ENCODE results near the gene ZNF341. TPM values are rescaled to one million over a fixed set of nuclear protein-coding genes. Genes with fewer than 3 reads are reported as not detected.
"Not testable (repeated sequence)": the region's sequence is repeated elsewhere in the genome, so short reads cannot be mapped to it uniquely, and the experiment has no call there.

Gene ZNF341
- total and polyA plus RNA-seq, 9 of the 15 experiments (the other 6 are each of a cell fraction or from before 2014, with no cell fraction given): 0.08 to 2.6 (median 1.0) TPM

GRCh38 chr20:33791959-33792597 lies 60.3 kb downstream of the ZNF341 start (continued):
- TF ChIP-seq AFF1 (IDR thresholded peaks at IDR 0.05; ENCODE audit: low read depth in 1 of 2, partially characterized antibody in 2 of 2) (no peak), SRF (CRISPR knock-in tag; IDR thresholded peaks at IDR 0.05) (no peak)

- H3K9ac ChIP-seq (ENCODE audit: insufficient read depth in 1 of 2, low read depth in 2 of 2, low read length in 2 of 2); H3K9me3 ChIP-seq (replicated peaks; ENCODE audit: control insufficient read depth, insufficient read depth, low read depth, low read length); H3K27me3 ChIP-seq (ENCODE audit: control insufficient read depth in 2 of 2, insufficient read depth in 2 of 2, low read length in 2 of 2); ATAC-seq; in situ Hi-C loops (cut with MboI); H3K4me3 ChIP-seq; H4K20me1 ChIP-seq (replicated peaks; ENCODE audit: control insufficient read depth, insufficient read depth, low read length); BruUV-seq (replicated peaks); H3K79me2 ChIP-seq (ENCODE audit: control insufficient read depth, insufficient read depth, low read length); CTCF ChIA-PET (ENCODE audit: low intra/inter-chr PET ratio); H3K9me1 ChIP-seq (ENCODE audit: control insufficient read depth, insufficient read depth, low read length); DNase-seq (ENCODE audit: extremely low read depth in 1 of 4, low spot score in 3 of 4); H3K36me3 ChIP-seq (ENCODE audit: control insufficient read depth, insufficient read depth, low read length); H3K27ac ChIP-seq (ENCODE audit: extremely low read depth, low read depth, low read length); H3K4me2 ChIP-seq (ENCODE audit: insufficient read depth, low read length); FAIRE-seq: not testable (repeated sequence)
- 0 out of 2 replicates have a peak overlapping the region, but pooled peaks have one; percentile 44 for H2AFZ ChIP-seq (ENCODE audit: low read depth, low read length)
- POLR2A ChIA-PET: interaction anchor here (0.6 kb wide), 1 partner anchor 44 kb away, joined by 4 read pairs; no protein-coding TSS in a partner anchor
- WGBS (ENCODE audit: insufficient coverage, low coverage, missing lambda C conversion rate): 20% methylated on average over 3 of the region's 3 CpGs
- peaks cover 5 to 19% of the 10 kb centered on the region in 2 experiments; a peak in 4 of 5 replicates for H3K4me1 ChIP-seq (replicated peaks in 1 of 2; ENCODE audit: control insufficient read depth in 2 of 2, insufficient read depth in 2 of 2, low read length in 2 of 2)
- peak; percentile 91 for TF ChIP-seq ZNF121 (CRISPR knock-in tag; conservative IDR thresholded peaks at IDR 0.05)
- intact Hi-C loops (cut with micrococcal nuclease): loop anchor here (5.0 to 10.0 kb wide), 3 partner anchors 70 to 272 kb away; no protein-coding TSS in a partner anchor
Measured at GRCh38 chr20:33792598-33792989, 60.8 kb downstream of the ZNF341 start.

Data from K562 (cell line).